ENCODE results near the gene MTCL1.

The MTCL1 gene

DNA sequence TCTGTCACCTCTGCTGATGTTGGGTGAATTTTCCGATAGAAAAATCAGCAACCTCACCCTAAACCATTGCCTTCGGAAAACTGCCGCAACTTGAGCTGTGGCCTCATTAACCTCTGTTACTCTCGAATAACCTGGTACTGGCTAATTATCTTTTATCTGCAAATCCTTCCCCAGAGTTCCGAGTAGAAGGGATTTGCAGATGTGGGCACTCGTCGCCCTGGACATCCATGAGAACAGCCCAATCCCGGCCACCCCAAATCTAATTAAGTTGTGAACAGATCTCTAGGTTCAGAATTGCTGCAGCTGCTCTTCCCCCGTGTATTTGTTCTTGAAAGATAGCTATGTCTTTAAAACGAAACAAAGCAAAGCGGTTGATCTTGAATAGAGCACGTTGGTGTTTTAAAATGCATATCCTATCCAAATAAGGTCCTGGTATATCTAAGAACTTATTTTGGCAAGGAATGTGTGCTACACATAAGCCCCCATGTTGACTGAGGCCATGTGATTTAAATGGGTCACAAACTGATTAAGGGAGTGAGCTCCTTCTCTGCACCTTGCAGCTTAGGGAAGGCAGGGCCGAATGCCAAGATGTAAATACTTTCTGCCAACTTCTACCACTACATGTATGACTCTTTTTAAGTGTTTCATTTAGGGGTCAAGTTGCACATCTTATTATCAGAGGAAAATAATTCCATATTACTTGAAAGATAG is 88.2 kb downstream of the MTCL1 start:
- no peak for DNase-seq (ENCODE audit: low spot score)

DNA sequence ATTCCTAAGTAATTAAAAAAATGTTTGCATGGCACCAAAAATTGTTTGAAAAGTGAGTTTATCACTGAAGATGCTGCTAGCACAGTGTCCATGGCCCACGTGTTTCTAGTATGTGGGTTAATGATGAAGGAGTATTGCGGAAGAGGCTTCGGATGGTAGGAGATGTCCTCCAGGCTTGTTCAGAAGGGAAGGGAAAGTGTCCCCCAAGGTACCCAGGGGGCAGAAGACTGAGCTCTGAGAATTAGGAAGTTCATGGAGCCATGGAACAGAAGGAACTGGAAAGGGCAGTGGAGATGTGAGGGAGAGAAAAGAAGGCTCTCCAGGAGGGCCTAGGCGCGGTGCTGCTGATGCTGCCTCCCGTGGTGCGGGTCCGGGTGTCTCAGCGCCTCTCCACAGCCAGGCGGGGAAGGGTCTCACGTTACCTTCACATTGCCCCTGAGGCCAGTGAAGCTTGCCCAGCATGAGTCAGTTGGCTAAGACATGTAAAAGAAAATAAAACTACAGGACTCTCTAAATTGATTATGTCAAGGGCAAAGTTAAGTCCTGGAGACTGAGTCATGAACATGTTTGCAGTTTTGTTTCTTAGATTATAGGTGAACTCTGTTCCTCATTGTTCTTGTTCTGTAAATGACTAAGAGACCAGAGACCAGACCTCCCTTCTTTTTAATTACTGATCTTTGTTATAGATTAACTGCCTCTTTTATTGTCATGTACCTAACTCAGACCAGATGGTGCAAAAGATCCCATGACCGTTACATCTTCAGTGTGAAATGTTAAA is 89.0 kb downstream of the MTCL1 start:
- no peak for DNase-seq (ENCODE audit: low spot score)

DNA sequence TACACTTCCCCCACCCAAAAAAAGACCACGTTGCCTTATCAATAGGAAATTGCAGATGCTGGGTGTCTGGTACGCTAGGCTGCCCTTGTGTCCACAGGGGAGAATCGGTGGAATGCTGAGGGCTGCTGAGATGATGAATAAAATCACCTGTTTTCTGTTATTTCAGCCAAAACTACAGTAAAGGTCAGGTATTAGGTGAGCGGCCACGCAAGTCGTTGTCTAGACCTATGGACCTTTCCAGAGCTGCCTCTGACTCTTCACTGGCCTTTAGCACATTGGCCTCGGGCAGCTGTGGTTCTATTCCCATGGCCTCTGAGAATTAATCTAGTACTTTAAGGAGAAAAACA is 89.6 kb downstream of the MTCL1 start:
- no peak for DNase-seq (ENCODE audit: low spot score)

DNA sequence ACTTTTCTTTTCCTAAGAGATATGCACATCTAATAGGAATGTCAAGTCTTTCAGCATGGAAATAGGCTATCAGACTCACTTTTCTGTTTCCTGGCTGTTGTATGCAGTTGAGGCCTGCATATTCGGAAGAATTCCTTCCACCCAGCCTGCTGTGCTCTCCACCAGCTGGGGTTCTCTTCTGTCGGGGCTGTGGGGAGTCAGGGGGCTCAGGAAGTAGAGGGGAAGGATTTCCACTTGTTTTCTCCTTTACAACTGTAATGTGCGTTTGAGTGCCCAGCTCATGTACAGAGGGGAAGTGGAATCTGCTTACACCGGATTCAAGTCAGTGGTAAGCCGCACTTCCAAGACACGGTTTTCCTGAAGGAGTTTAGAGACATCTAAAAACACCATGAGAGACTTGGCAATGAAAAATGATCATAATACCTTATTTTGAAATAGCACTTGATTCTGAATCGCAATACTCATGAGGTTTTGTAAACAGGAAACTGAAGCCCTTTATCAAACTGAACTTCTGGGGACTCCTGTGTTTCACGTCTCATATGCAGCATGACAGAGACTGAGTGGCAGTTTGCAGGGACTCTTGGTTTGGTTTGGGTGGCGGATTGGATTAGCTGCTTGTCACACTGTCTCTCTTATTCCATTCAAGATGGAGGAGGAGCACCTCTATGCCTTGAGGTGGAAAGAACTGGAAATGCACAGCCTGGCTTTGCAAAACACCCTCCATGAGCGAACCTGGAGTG is 90.4 kb downstream of the MTCL1 start:
- no peak for DNase-seq (ENCODE audit: low spot score)

DNA sequence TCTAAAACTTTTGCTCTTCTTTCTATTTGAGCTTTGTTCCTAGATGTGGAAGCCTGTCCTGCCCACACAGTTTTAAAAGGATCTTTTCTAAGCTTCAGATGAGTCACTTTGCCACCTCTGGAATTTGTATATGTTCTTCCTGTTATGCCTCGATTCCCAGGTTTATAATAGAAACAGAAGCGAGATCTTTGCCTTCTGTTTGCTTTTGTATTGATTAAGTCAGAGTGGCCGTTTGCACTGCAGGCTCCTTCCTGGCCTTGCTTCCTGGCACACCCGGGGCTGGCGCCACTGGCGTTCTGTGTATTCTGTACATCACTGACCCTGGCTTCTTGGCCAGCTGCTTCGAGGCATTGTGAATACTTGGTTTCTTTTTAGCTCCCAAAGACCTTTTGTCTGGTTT is 91.8 kb downstream of the MTCL1 start:
- no peak for DNase-seq (ENCODE audit: low spot score)

DNA sequence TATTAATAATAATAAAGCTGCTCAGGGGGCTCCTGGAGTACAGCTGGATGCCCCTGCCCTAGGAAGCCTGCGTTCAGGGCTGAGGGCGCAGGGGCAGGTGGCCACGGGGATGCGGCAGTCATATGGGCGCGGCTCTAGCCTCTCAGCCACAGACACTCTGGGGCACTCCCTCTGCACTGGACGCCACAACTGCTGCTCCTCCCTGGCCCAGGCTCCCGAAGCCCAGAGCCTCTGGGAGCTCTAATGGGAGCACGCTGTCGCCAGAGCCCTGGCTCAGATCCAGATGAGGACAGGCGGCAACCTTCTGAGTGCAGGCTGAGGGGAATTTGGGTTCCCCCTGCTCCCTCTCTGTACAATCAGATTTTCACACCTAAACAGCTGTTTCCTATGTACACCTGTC is 93.6 kb downstream of the MTCL1 start:
- no peak for DNase-seq (ENCODE audit: low spot score)

DNA sequence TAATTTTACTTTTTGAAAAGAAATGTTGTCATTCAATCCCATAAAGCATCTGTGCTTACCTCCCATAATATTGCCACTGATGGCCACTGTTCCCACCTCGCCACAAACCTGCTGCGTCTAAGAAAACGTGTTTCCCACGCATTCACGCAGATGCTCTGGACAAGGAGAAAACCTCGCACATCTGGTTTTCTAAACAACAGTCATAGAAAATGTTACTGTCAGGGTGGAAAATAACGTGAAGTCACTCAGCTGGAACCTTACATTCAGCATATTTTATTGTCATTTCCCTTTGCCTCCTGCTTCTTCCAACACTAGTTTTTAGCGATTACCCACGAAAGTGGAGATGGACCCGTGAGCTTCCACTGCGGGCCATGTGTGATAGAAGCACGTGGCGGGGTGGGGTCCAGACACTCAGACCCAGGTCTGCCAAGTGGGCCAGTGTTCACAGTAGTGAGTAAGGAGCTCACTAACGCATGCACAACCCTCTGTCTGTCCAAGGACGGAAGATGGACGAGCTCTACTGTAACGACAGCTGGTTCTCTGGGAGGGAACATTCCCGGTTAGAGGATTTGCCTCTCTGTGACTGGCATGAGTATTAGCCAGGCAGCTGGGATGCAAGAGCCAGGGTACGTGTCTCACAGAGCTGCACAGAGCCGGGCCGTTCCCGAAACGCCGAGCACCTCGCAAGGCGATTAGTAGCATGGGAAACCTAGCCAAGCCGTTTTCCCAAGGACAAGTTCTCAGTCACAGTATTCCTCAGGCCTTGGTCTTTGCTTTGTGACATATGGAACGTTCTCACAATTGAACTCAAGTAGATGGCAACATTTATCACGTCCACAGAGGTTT is 94.5 kb downstream of the MTCL1 start:
- DNase-seq (ENCODE audit: low spot score), result peak; percentile 65

DNA sequence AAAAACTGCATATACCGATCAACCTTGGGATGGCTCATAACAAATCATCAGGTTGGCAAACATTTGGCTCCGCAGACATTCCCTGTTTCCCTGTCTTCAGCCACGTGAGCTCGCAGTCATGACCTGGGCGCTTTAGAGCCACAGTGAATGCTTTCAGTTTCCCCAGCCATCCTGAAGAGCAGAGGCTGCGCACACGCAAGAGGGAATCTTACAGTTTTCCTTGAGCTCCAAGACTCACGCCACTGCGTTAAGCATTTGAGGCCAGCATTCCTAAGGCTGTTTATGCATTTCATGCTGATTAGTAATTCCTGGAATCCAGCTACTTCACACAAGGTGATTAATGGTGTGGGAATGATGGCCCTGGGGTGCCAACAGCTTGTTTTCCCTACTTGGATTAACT is 95.1 kb downstream of the MTCL1 start:
- DNase-seq (ENCODE audit: low spot score), result peak; percentile 84

DNA sequence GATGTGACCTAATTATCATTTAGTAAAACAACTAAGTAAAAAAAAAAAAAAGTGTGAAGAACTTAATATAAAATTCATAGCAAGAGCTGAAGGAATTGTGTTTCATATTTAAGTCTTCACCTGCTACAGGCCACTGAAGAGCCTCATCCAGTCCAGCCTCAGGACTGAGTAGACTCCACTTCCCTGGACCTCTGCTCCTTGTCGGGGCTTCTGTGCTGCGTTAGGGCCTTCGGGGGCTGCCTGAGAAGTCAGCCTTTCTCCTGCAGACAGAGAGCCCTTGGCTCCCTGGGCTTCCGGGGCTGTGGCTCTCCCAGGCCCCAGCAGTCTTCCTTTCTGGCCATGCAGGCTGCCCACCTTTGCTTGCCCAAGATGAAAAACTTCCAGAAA is 95.5 kb downstream of the MTCL1 start:
- DNase-seq (ENCODE audit: low spot score), result no peak

DNA sequence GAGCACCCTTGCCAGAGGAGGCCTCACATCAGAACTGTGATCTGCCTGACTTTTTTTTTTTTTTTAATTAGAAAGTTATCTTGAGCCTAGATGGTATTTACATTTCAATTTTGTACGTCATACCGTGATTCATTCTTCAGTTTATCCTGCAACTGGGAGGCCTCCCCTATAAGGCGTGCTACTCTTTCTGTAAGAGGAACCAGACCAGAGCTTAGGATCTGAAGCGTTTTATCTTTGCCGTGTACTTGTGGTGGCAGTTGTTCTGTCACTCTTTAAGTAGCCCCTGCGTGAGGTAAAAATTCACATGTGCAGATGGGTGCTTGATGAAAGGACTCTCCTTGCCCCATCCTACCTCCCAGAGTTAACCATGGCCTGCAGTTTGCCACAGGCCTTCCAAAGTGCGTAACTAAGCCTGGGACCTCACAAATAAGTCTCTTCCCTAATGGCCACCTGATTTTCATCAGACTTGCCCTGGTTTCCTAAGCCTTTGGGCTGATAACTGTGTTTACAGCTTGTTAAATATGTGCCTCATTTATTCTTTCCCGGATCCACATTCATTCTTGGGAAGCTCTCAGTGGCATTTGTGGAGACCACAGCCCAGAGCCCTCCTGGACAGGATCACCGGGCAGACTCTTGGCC is 96.0 kb downstream of the MTCL1 start:
- DNase-seq (ENCODE audit: low spot score), result peak; percentile 66

DNA sequence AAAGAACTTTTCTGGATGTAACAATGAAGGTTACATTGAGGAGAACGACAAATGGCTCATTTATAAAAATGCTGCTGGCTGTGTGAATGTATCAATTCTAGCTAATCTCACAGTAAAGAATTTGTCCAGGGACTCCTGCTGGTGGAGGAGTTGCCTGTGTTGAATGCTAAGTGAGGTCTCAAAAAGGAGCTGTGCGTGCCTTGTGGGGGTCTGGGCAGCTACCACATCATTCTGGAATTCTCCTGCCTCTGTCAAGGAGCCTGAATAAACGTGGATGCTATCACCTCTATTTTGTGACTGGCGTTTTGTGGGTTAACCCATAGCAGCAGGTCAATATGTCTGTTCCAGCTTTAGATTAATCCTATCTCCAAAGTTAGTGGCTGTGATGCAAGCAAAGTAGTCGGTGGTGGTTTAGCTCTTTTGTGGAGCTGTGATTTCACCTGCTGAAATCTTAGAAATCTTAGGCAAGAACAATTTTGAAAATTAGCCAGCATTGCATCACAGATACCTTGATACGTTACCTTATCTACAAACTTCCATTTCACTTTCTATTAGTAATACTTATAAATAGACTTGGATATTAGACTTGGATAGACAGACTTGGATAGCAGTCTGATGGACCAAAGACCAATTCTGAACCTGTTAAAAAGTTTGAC is 96.8 kb downstream of the MTCL1 start:
- DNase-seq (ENCODE audit: low spot score), result no peak

DNA sequence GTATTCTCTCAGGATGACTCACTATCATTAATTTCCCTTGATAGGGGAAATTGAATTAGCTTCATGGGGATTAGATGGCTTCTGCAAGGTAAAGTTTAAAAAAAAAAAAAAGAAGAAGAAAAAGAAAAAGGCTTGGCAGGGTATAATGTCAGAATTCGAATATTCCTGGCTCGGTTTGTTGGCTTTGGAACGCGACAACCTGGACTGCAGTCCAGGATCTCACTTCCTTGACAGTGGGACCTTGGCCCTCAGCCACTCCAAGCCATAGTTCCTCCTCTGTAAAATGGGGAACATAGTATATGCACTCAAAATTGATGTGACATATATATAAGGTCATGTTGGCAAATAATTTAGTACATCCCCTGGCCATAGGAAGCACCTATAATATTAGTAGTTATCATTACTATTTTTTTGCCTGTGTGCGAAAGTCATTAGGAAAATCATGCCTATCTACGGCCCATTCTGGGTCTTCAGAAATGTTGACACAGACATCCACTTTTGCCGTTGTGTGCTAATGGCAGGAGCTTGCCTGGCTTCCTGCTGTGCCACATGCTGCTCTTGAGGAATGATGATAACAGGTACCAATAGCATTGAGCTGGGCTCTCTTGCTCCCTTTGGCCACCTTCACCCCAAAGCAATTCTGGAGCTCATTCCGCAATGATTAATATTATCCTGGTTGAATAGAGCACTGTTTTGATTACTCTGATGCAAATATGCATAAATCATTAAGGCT is 97.9 kb downstream of the MTCL1 start:
- no peak for DNase-seq (ENCODE audit: low spot score)

DNA sequence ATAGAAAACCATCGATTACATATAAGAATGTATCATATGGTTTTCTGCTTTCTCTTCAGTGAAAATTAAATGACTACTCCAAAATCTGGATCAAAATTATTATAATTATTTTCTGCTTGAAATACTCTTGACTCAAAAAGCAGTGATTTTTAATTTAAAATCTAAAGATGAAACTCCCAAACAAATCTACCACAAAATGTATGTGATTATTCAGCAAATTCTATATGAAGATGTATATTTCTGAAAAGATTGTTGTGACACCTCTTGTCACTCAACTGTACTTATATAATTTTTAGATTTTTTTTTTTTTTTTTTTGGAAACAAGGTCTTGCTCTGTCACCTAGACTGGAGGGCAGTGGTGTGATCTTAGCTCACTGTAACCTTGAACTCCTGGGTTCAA is 98.6 kb downstream of the MTCL1 start:
- DNase-seq (ENCODE audit: low spot score), result no peak

DNA sequence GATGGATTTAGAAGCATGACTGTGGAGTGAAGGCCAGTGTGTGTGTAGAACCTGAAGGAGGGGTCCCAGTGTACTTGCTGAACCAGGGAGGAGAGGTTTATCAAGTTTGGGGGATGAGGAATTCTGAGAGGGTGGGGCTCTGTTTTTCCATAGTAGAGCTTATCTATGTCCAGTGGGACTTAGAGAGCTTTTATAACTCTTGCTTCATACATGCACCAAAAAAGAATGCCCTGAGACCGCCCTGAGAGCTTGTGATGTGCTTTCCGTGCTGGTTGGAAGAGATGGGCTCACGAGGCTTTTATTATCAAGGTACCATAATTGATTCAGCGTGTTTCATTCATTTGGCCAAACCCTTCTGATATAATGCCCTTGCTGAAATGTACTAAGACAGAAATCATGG is 100.2 kb downstream of the MTCL1 start:
- DNase-seq (ENCODE audit: low spot score), result no peak

DNA sequence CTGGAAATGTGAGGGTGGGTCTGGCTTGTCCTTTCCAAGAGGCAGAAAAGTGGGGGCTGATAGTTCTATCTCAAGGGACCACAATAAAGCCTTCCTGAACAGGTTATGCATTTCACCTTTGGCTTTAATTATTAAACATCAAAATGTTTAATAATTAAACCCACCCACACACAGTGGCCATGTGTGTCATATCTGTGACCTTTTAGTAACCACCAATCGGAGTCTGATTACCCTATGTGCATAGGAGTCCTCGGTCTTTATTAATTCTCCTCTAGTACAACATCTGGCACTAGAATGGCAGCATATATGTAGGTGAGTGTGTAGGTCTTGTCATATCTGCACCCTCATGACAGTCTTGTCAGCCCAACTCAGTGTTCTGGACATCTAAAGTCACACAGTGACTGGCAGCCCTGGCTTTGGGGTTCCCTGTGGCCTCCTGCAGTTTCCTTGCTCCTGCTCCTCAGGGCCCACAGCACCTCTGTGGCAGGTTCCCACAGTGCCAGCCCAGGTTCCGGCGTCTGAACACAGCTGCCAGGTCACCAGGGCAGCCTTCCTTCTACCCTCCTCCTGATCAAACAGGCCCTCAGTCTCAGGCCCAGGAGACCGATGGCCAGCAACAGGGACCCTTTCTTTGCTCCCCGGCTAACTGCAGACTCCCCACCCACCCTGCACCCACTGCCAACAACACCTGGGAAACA is 100.9 kb downstream of the MTCL1 start:
- no peak for DNase-seq (ENCODE audit: low spot score)

DNA sequence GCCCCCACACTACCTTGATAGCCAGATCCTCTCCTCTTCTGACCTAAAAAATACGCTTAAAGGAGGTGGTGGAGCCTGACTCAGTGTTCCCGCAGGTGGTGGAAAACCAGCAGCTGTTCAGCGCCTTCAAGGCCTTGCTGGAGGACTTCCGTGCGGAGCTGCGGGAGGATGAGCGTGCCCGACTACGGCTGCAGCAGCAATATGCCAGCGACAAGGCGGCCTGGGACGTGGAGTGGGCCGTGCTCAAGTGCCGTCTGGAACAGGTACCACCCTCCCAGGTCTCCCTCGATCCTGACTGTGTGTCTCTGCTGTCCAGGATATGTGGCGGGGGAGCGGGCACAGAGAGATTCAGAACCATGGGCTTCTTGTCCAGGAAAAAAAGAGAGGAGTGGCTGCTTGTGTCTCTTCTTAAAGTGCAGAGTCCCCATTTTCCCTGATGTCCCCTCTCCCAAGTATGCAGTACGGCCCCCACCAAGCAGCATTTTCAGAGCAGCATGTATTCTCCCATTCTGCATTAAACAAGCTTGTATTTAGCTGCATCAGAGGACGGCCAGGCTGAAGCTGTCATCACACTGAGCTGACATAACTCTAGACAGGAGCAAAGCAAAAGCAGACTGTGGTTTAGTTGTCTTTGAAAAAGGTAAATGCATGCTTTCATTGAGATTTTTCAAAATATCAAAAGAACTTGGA is 101.6 kb downstream of the MTCL1 start:
- no peak for DNase-seq (ENCODE audit: low spot score)

DNA sequence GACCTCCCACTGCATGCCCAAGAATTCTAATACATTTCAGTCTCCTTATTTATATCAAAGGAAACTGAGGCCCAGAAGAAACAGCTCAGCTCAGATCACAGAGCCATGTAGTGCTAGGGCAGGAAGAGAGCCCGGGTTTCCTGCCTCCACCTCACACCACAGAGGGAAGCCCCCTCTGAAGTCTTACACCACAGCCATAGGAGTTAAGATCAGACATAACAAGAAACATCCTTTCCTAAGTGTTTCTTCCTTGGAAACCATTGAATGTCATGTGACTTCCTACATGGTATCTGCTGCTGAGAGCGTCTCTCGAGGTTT is 102.1 kb downstream of the MTCL1 start:
- DNase-seq (ENCODE audit: low spot score), result no peak

DNA sequence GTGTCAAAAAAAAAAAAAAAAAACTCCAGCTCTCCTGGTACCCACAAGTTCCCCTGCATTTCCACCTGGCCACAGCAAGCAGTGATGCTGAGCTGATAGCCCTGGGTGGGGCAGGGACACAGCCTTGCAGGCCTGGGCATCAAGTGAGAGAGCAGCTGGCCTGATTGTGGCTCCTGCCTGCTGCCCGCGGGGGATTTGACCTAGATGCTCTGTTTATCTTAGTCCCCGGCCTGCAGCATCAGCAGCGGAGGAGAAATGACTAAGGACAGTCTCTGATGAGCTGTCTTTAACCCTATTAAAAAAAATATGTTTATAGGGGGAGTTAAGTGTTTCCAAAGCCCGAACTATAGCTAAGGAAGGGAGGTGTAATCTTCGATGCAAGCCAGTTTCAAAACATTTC is 102.6 kb downstream of the MTCL1 start:
- DNase-seq (ENCODE audit: low spot score), result no peak

DNA sequence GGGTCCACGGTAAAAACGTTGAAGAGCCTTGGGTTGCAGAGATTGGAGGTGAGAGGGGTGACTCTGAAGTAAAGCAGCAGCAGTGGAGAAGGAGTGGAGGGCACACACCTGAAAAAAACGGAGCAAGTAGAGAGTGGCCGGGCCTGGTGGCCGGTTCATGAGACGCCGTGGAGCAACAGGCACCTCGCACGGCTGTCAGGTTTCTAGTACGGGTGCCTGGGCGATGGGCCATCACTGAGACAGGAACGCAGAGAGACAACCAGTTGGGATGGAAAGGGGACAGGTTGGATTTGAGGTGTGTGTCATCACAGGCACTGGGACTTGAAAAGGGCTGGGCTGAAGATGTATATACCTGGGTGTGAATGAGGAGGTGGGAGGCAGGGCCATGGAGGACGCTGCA is 104.2 kb downstream of the MTCL1 start:
- no peak for DNase-seq (ENCODE audit: low spot score)

DNA sequence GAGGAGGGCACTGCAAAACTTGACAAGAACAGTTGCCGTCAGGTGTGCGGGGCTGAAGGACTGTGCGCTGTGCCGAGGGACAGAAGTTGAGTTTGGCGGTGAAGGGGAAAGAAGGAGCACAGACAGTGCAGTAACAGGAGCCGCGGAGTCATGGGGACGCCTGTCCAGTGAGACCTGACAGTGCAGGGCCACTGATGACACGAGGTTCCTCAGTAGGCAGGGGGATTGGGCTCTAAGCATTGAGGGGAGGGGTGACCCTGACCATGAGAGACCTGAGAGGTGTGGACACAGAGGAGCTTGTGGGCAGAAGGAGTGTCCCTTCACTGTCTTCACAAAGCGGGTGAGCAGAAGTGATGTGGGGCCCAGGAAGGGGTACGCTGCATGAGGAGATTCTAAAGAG is 104.8 kb downstream of the MTCL1 start:
- no peak for DNase-seq (ENCODE audit: low spot score)
